Osteocyte (in vitro differentiated cells): ENCODE measurements around the gene ADSS2. TPM values are rescaled to one million over a fixed set of nuclear protein-coding genes. Genes with fewer than 3 reads are reported as not detected.
A peak's percentile ranks its signal among the peaks of the same experiment; 100 is the strongest.

Experiments used
- DNase-seq: peaks from one replicate; pipeline ENCODE4 v3.0.0; 2021; ENCODE audit warnings: mixed read lengths; ENCODE audit not compliant: unreplicated experiment; ENCODE audit errors: extremely low spot score
- H3K27ac Mint-ChIP-seq: one replicate; pipeline ENCODE4 v1.8.0; 2021; ENCODE audit warnings: mild to moderate bottlenecking, mixed read lengths; ENCODE audit not compliant: unreplicated experiment
- H3K27me3 Mint-ChIP-seq: one replicate; pipeline ENCODE4 v1.8.0; 2021; ENCODE audit warnings: mixed read lengths; ENCODE audit not compliant: unreplicated experiment
- H3K36me3 Mint-ChIP-seq: one replicate; pipeline ENCODE4 v1.8.0; 2021; ENCODE audit warnings: mixed read lengths; ENCODE audit not compliant: unreplicated experiment
- H3K4me1 Mint-ChIP-seq: one replicate; pipeline ENCODE4 v1.8.0; 2021; ENCODE audit warnings: mixed read lengths; ENCODE audit not compliant: unreplicated experiment
- H3K4me3 Mint-ChIP-seq: one replicate; pipeline ENCODE4 v1.8.0; 2021; ENCODE audit warnings: mild to moderate bottlenecking, moderate library complexity, mixed read lengths; ENCODE audit not compliant: unreplicated experiment
- H3K9me3 Mint-ChIP-seq: one replicate; pipeline ENCODE4 v1.8.0; 2021; ENCODE audit warnings: mixed read lengths; ENCODE audit not compliant: unreplicated experiment
- total RNA-seq: library from RNA; stranded (reverse); gene quantifications from 2 replicates; pipeline ENCODE4 v1.2.1, GENCODE V29; 2021
- TF ChIP-seq, protein P1 (sequence below): fragments of 200-600 bp; sonication (generic); IDR thresholded peaks from 2 replicates; pipeline ENCODE4 v1.5.0; 2021; ENCODE audit warnings: antibody characterized with exemption, mild to moderate bottlenecking, moderate library complexity

ADSS2 gene
- total RNA-seq, 1 donor from 2014 or later, result 69.8 TPM

DNA sequence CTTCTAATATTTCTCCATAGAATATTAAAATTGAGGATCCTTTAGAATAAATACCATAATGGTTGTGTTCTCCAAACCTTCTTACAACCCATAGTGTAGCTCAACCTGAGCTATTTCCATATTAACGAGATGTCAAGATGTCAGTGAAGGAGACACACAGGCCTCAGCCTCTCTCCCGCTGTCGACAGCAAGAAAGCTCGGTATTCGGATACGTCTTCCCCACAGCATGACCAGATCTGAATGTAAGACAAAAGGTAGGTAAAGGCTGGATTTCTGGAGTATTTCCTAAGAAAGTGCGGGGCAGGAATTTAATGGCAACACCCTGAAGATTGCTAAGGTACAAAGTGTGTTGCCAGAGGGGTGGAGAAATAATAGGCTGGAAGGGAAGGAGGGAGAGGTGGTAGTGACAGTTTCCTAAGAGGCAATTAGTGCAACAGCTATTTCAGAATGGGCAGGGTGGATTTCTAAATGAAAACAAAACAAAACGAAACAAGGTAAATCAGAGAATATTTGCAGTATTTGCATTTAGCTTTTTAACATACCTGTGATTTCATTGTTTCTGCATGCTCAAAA is 1.7 kb downstream of the ADSS2 start:
- Mint-ChIP-seq H3K27ac (peak overlapping the region; percentile 94), H3K4me3 (peak overlapping the region; percentile 97), H3K36me3 (peaks cover 5% of the 10 kb centered on the region), H3K4me1 (peaks cover 73% of the 10 kb centered on the region), H3K9me3 (no peaks in the 10 kb centered on the region), H3K27me3 (no peaks in the 10 kb centered on the region)
- no peak for DNase-seq
- TF ChIP-seq, protein P1, sequence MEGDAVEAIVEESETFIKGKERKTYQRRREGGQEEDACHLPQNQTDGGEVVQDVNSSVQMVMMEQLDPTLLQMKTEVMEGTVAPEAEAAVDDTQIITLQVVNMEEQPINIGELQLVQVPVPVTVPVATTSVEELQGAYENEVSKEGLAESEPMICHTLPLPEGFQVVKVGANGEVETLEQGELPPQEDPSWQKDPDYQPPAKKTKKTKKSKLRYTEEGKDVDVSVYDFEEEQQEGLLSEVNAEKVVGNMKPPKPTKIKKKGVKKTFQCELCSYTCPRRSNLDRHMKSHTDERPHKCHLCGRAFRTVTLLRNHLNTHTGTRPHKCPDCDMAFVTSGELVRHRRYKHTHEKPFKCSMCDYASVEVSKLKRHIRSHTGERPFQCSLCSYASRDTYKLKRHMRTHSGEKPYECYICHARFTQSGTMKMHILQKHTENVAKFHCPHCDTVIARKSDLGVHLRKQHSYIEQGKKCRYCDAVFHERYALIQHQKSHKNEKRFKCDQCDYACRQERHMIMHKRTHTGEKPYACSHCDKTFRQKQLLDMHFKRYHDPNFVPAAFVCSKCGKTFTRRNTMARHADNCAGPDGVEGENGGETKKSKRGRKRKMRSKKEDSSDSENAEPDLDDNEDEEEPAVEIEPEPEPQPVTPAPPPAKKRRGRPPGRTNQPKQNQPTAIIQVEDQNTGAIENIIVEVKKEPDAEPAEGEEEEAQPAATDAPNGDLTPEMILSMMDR, result no peak

DNA sequence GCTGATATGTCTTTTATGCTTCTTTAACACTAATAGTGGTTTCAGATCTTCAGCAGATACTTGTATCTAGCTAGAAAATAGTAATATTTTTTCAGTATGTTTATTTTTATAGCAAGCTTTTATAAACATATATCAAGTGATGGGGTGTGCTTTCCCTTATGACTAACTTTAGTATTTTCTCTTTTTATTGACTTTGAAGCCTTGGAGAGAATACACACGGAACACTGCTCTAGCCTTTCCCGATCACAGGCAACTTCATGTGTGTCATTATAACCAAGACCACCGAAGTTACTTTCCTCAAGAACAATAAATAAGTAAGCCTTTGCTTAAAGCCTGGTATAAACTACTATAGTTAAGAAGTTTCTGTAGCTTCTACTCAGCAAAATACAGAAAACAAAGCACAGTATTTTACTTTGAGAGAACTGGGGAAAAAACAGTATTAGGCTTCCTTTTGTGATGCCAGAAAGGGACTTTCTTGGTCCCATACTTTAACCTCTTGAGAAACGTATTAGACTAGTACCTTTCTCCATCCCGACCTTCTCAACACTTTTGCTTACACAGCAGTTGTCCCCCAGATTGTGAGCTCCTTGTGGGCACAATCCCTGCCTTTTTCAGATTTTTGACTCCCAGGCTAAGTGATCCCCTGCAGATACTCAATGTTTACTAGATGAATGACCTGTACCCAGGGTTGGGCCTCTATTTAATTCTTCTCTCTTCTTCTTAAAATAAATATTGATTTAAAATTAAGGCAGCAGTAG is 3.3 kb downstream of the ADSS2 start:
- peaks cover 74% of the 10 kb centered on the region for H3K4me1 Mint-ChIP-seq

DNA sequence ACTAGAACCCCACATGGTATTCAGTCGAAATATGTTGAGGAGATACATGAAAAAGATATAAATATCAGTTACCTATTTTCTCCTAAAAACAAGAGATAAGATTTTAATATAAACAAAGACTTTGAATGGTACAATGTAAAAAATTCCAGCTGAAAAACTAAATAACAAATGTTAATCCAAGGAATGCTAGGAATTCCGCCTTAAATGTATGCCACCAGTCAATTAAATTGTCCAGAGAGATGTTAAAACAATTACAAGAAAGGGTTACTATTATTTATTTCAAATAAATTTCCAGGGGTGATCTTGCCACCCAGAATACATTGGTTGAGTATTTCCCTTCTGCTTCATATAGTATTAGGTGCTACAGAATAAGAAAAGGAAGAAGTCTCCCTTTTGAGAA is 4.2 kb downstream of the ADSS2 start:
- H3K27ac Mint-ChIP-seq, result peak overlapping the region; percentile 94
- peaks cover 82% of the 10 kb centered on the region for H3K4me1 Mint-ChIP-seq
- DNase-seq, result no peak
- H3K9me3 Mint-ChIP-seq, result no peaks in the 10 kb centered on the region
- H3K27me3 Mint-ChIP-seq, result no peaks in the 10 kb centered on the region
- H3K4me3 Mint-ChIP-seq, result peak overlapping the region; percentile 37
- peaks cover 5% of the 10 kb centered on the region for H3K36me3 Mint-ChIP-seq
- TF ChIP-seq, protein P1, result no peak

More for the DNA sequence above, 3.3 kb downstream of the ADSS2 start:
- no peaks in the 10 kb centered on the region for H3K9me3 Mint-ChIP-seq
- no peak for DNase-seq
- H3K27ac Mint-ChIP-seq, result peak overlapping the region; percentile 94
- H3K36me3 Mint-ChIP-seq, result peaks cover 5% of the 10 kb centered on the region
- H3K4me3 Mint-ChIP-seq, result peak overlapping the region; percentile 97
- TF ChIP-seq, protein P1, result no peak
- no peaks in the 10 kb centered on the region for H3K27me3 Mint-ChIP-seq

DNA sequence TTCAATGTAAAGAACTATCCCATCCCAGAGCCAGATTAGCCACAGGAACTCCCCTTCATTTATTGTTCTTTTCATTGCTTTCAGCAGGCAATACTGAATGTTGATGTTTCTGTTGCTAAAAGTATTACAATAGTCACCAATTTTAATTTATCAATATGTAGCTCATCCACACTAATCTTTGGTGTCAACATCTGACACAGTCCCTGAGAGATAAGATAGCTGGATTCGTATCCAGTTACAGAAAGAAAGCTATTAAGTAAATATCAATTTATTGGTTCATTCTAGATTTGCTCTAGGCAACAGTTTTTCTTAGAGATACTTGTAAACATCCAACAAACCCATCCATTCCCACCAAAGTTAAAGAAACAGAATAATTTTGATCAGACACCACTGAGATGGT is 4.7 kb downstream of the ADSS2 start:
- Mint-ChIP-seq H3K36me3 (peaks cover 5% of the 10 kb centered on the region), H3K27ac (peak overlapping the region; percentile 94), H3K4me3 (peak overlapping the region; percentile 19), H3K4me1 (peaks cover 80% of the 10 kb centered on the region), H3K27me3 (no peaks in the 10 kb centered on the region), H3K9me3 (no peaks in the 10 kb centered on the region)
- no peak for DNase-seq
- TF ChIP-seq, protein P1, result no peak

DNA sequence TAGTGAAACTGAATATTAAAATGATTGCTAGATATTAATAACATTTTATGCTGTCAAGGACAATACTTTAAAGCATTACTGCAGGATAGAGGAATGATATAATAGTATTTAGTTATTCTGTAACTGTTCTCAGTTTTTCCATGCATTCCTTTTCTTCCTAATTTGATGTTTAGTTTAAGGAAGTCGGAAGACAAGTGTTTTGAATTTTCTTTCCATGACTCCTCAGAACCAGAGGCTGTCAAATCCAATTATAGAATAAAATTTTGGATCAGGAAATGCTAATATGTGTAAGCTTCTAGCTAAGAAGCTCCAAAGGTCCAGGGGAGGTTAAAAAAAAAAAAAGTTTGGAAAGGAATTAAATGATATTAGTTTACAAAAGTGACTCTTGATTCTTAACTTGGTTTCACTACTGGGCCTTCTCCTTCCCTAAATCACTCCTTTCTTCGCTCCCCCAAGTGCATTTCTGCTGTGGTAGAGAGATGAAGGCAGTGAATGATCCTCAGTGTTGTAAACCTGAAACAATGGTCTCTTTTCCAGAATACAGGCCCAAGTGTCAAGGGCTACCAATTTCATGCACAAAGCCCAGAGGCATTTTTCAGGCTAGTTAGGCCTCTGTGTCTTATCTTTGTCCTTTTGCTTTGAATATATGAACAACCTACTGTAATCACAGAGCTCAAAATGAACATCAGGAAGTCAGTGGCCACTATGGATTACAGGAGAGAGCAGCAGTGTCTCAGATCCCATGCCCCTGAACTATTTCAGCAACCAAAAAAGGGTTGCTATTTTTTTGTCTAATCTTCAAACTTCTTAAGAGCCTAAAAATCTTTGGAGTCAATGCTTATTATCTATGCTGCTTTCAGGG is 6.2 kb downstream of the ADSS2 start:
- Mint-ChIP-seq H3K27ac (peak overlapping the region; percentile 94), H3K27me3 (no peaks in the 10 kb centered on the region), H3K36me3 (peaks cover 5% of the 10 kb centered on the region), H3K9me3 (no peaks in the 10 kb centered on the region), H3K4me1 (peaks cover 77% of the 10 kb centered on the region), H3K4me3 (peak overlapping the region; percentile 49)
- DNase-seq, result no peak
- TF ChIP-seq, protein P1, result no peak
